OCI-LY3 (cell line): ENCODE data around the gene AAMP.

ENCODE experiments used
- CTCF ChIP-seq: fragments of 200-600, 300-600 bp; sonication (generic); IDR thresholded peaks from 2 replicates; pipeline ENCODE4 v1.5.1; 2014; ENCODE audit warnings: antibody characterized with exemption, low read length, low read depth
- EZH2phosphoT487 ChIP-seq: fragments of 200-600 bp; shearing (Covaris generic); IDR thresholded peaks from 2 replicates; pipeline ENCODE4 v1.6.1; 2018; ENCODE audit warnings: antibody characterized with exemption, mixed run types, low read depth

- no peak for TF ChIP-seq CTCF
- TF ChIP-seq EZH2phosphoT487: no peak
Measured at GRCh38 chr2:218221000-218221399, 48.9 kb downstream of the AAMP start.
